ENCODE data around the gene GEMIN4.
"Not testable (repeated sequence)": the region's sequence is repeated elsewhere in the genome, so short reads cannot be mapped to it uniquely, and the experiment has no call there.

GEMIN4 gene

GRCh38 chr17:737561-738113 lies 14.4 kb downstream of the GEMIN4 start:
- DNase-seq = no peak

DNA sequence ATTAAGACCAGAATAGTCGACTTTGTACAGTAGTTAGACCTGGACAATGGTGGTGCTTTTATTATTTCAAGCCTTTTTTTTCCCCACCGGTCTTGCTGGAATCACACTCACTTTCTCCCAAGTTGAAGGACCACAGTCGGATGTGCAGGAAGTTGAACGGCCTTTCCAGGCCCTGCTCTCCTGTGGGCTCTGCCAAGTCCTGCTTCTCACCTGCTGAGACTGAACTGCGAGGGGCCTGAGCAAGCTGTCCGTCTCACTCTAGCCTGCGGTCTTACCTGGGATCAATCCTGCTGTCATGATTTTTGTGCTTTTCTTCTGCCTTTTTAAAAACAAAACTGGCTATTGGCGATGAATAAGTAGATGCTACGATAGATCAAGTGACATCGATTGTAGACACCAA lies 18.3 kb downstream of the GEMIN4 start:
- DNase-seq = no peak

DNA sequence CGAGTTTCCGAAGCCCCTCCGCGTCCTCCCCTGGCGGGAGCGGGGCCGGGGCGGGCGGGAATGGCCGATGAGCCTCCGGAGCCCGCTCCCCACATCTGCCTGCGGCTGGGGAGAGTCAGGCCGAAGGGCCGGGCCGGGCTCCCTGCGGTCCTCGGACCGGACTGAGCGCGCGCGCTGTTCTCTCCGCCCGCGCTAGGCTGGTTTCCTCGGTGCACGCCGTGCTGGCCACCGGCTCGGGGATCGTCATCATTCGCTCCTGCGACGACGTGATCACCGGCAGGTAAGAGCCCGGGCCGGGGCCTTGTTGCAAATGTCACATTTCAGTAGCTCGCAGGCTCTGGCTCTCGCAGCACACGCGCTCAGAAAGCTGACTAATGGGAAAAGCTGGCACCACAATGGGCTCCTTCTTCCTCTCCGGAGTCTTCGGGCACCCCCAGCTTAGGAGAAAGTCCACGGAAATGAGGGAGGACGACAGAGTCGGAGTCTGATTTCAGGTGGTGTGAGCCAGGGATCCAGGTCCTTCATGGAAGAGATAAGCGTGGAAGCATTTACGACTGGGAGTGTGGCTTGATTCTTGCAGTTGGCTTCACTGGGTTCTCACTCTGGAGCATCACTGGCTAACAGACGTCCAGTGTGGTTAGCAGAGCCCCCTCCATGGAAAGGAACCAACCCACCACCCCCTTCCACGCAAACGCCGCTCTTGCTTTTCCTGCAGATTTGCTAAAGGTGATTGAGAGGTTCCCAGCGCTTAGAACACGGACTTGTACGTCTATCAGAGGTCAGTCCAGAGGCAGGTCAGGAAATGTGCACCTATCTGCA lies 19.0 kb downstream of the GEMIN4 start:
- DNase-seq = no peak

DNA sequence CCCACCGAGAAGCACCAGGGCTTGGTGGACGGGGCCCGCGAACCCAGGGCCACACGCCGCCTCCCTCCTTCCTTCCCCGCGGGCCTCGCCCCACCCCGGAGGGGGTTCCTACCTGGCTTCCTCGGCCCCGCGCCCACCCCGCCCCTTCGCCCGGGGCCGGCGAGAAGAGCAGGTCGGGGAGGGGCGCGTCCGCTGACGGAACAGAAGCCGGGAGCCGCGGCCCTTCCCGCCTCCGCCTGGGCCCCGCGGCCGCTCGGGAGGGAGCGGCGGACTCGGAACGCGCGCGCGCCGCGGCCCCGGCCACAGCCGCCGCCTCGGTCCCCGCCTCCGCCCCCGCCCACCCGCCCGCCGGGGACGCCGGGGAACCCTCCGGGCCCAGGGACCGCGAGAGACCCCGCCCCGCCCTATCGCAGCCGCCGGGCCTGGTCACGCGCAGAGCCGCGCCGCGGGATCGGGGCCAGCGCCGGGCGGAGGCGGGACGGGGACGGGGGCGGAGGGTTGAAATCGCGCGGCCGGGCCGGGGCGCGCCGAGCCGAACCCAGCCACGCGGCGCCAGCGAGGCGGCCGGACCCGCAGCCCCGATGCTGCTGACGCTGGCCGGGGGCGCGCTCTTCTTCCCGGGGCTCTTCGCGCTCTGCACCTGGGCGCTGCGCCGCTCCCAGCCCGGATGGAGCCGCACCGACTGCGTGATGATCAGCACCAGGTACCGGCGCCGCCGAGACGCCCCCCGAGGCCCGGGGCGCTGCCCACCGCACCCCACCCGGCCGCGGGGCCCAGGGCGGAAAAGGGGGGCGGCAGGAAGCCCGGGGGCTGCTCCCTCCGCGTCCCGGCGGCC lies 19.8 kb downstream of the GEMIN4 start, which contains the start of gene TLCD3A:
Gene TLCD3A (plus strand): TSS at position 530 of the 835 bp plus-strand sequence. CDS start 52 bp downstream, at position 582.
- DNase-seq = no peak

DNA sequence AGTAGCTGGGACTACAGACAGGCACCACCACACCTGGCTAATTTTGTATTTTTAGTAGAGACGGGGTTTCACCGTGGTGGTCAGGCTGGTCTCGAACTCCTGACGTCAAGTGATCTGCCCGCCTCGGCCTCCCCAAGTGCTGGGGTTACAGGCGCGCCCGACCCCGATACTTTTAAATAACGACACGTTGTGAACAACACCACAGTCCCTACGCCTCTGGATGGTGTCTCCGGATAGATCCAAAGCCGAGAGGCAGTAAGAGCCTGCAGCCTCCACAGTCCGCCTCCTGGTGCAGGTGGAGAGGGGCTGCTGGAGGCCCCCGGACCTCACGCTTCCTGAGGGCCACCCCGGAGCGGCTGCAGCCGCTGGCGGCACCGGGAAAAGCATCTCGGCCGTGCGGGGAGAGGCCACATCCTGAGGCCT lies 20.4 kb downstream of the GEMIN4 start:
- DNase-seq = no peak

DNA sequence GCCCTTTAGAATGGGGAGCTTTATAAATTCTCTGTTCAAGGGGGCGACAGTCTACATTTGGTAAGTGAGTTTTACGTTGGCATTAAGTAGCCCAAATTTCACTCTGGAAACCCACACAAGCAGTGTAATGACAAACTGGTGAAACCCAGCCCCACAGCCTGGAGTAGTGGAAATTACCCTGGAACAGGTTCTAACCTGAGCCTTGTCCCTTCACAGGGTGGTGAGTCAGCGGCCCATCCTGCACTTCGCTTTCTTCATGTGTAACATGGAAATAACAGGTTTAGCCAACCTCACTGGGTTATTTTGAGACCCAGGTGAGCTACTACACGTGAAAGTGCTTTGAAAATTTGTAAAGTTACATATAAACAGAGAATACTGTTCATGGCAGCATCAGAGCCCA lies 23.2 kb downstream of the GEMIN4 start:
- no peak for DNase-seq

DNA sequence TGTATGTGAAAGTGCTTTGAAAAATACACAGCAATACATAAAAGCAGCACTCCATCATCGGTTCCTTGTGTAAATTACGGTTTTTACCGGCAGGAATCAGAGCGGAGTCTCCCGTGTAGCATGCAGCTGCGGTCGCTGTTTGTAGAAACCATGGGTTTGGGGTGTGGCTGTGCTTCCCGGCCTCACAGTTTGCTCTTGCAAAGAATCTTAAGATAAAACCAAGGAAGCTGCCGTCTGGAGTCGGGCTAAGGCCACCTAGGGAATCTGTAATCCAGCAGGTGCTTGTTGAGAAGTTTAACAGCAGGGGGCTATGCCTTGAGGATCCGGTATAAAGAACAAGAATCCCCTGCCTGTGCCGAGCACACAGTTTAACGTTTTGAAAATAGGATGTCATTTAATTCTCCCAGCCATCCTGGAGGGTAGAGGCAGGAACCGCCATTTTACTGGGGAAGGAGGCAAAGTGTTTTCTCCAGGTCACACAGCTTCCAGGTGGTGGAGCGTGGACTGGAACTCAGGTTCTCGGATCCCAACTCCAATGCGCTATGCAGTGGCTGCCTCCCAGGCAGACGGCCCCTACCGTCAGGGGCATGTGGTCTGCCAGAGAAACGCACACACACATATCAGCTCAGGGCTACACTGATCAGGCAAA lies 25.7 kb downstream of the GEMIN4 start:
- DNase-seq = no peak

DNA sequence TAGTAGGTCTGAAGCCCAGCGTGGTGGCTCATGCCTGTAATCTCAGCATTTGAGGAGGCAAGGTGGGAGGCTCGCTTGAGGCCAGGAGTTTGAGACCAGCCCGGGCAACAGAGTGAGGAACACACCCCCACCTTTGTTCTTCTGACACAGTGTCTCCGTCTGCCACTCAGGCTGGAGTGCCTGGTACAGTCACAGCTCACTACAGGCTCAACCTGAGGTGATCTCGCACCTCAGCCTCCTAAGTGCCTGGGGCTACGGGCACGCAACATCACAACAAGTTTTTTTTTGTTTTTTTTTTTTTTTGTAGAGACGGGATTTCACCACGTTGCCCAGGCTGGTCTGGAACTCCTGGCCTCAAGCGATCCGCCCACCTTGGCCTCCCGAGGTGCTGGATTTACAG lies 26.3 kb downstream of the GEMIN4 start:
- DNase-seq = no peak

- DNase-seq = no peak
Measured at GRCh38 chr17:725084-725483, 27.0 kb downstream of the GEMIN4 start.

GRCh38 chr17:721540-721937 lies 30.5 kb downstream of the GEMIN4 start:
- DNase-seq = no peak

- DNase-seq = no peak
Measured at GRCh38 chr17:720706-721539, 31.1 kb downstream of the GEMIN4 start.

DNA sequence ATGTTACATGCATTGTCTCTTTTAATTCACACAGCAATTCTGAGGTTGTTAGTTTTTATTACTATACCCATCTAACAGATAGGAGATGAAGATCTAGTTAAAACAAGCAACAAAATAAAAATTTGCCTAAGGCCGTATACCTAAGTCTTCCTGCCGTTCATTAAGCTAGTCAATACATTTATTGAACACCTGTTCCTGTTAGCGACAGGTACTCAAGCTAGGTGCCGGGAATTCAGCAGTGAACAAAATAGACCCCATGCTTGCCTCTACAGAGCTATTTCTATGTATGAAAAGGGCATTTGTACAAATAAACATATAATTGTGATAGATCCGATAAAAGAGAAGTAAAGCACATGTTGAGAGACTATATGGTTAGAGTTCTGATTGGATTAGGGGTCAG lies 34.0 kb downstream of the GEMIN4 start:
- no peak for DNase-seq

DNA sequence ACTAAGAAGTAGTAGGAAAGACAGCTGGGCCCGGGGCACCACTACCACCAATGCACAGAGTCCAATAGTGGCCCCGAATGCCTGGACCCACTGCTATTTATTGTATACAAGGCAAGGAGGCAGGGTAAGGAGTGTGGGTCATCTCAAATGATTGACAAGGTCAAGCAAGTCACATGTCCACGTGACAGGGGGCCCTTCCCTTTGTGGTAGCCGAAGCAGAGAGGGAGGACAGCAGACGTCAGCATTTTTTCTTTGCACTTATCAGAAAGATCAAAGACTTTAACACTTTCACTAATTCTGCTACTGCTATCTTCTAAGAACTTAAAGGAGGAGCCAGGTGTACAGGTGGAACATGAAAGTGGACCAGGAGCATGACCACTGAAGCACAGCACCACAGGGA lies 43.9 kb downstream of the GEMIN4 start:
- no peak for DNase-seq

DNA sequence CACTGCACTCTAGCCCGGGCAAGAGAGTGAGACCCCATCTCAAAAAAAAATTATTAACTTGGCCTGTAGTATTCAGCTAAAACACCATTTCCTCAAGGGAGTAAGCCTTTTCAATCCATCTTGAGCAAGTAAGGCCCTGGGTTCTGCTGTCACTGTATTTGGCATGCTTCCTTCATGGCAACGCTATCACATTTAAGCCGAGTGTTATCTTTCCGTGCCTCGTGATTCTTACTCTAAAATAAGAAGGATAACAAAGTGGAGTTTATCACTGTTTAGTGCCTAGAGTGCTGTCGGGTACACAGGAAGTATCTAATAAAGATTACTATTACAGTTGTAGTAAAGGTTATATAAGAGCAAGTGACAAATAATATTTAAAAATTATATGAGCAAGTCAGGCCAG lies 46.2 kb downstream of the GEMIN4 start:
- DNase-seq = no peak

DNA sequence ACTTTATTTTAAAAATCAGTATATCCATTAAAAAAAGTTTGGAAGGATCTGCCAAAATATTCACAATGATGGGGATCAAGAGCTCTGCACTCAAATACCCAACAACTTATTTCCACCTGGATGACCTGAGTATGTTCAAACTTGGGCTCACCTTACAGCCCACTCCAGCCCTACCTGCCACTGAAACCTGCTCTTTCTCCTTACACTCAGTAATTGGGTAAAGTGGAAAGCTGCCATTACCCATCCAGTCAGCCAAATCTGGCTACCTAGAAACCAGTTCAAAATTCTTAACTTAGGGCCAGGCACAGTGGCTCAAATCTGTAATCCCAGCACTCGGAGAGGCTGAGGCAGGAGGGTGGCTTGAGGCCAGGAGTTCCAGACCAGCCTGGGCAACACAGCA lies 47.1 kb downstream of the GEMIN4 start:
- no peak for DNase-seq

DNA sequence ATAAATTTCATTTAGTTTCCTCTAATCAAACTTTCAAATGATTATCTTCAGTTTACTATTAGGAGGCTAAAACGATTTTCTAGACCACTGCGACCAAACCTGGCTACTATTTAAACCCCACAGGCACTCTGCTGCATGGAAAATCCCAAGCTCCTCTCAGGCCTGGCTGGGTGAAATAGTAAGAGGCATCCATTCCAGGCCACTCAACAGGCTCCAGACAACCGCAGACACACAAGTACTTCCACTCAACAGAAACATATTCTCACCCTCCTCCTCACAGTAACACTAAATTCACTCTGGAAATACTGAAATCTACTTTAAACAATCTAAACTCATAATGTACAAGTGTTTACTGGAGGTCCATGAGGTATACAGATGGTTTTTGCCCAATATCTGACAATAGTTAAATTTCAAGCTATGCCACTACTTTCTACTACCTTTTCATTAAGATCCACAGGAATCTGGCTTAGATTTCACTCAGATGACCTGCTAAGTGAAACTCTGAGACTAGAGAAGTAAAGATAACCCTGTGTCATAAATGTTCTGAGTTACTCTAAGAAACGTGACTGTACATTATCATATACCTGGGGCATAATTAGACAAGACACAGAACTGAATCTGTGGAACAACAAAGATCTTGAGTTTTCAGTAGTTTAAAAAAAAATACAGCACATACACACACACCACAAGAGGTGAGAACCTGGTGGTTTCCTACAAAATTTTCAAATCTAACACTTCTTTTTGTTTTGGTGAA lies 47.8 kb downstream of the GEMIN4 start:
- DNase-seq = no peak

GRCh38 chr17:703081-703875 lies 48.8 kb downstream of the GEMIN4 start:
- DNase-seq = no peak

GRCh38 chr17:700504-701094 lies 51.5 kb downstream of the GEMIN4 start:
- DNase-seq = no peak

DNA sequence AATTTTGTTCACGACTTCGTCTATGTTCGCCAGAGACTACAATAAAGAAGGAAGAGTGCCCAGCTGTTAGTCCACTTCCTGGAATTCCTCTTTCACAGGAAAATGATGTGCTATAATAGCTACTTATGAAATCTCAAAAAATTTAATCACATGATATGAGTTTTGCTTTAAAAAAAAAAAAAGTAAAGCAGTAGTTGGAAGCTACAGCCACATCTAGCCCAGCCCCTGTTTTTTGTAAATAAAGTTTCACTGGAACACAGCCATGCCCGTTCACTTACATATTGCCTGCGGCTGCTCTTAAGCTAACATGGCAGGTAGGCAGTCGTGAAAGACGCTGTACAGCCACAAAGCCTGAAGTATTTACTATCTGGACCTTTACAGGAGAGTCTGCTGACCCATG lies 52.7 kb downstream of the GEMIN4 start:
- no peak for DNase-seq

- DNase-seq = not testable (repeated sequence)
Measured at GRCh38 chr17:698096-698495, 54.0 kb downstream of the GEMIN4 start.
